HG03342 (cell line): ENCODE measurements around the gene ARFIP1.
"Not testable (repeated sequence)": the region's sequence is repeated elsewhere in the genome, so short reads cannot be mapped to it uniquely, and the experiment has no call there.

Source experiments
- ATAC-seq: cut with Tn5 transposase; IDR thresholded peaks from one replicate; pipeline ENCODE4 v1.9.1; 2021; ENCODE audit warnings: mild to moderate bottlenecking, moderate library complexity; ENCODE audit not compliant: unreplicated experiment

The ARFIP1 gene

DNA sequence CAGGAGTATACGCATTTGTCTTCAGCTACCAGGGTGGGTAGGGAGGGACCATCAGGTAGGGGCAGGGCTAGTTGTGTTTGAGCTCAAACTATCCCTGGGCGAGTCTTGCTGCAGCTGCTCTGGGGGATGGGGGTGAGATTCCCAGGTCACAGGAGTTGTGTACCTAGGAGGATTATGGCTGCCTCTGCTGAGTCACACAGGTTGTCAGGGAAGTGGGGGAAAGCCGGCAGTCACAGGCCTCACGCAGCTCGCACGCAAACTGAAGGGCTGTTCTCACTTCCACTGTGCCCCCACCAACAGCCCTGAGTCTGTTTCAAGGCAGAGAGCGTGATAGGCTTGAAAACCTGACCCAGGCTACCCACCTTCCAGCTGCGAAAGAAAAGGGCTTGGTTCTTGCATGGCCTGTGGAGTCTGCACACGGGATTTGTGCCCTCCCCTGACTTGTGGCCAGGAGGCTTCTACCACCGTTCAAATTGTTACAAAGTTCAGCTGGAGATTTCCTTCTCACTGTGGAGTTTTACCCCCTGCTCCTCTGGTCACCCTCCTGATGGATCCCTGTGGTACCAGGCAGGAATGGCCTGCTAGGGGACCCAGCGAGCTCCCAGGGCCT is 63.8 kb downstream of the ARFIP1 start:
- ATAC-seq = no peak

DNA sequence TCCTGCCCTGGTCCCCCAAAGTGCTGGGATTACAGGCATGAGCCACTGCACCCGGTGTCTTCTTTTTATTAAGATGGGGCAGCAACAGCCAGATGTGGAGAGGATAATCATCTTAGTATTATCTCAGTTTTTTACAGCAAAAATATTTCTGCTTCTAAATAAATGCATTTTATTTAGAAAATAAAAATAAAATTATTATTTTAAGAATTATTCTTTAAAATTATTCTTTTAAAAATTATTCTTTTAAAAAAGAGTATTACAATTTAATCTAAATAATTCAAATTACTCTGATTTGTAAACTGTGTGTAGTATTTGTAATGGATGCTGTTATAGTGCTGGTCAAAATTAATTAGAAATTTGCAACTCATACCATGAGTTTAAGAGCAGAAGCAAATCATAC is 67.6 kb downstream of the ARFIP1 start:
- ATAC-seq = no peak

GRCh38 chr4:152848508-152848907 is 68.8 kb downstream of the ARFIP1 start:
- ATAC-seq = no peak

DNA sequence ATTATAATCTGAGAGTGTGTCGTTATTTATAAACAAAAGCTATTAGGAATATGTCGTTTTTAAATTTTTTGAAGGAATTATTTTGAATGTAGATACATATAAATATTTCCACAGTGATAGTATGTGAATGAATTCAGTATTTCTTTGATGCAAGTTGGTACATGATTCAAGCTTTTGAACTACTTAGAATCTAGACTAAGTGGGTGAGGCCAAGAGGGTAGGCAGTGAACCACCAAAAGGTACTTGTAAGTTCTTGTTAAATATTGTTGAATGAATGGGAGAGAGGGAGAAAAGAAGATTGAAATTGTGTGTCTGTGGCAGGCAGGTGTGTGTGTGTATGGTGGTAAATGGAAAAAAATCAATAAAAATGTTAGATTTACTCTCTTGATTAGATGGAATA is 69.6 kb downstream of the ARFIP1 start:
- no peak for ATAC-seq

- ATAC-seq = peak; percentile 57
Observed at GRCh38 chr4:152850377-152850776, 70.6 kb downstream of the ARFIP1 start.

- no peak for ATAC-seq
Observed at GRCh38 chr4:152851226-152851625, 71.5 kb downstream of the ARFIP1 start.

DNA sequence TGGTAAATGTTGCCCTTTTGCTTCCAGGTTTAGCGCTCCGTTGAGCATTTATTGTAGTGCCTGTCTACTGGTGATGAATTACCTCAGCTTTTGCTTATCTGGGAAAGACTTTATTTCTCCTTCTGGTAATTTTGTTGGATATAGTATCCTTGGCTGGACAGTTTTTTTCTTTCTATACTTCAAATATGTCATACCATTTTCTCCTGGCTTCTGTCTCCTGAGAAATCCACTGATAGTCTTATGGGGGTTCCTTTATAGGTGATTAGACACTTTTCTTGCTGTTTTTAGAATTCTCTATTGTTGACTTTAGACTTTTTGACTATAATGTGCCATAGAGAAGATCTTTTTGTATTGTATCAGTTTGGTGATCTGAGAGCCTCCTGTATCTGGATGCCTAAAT is 73.5 kb downstream of the ARFIP1 start:
- ATAC-seq = no peak

DNA sequence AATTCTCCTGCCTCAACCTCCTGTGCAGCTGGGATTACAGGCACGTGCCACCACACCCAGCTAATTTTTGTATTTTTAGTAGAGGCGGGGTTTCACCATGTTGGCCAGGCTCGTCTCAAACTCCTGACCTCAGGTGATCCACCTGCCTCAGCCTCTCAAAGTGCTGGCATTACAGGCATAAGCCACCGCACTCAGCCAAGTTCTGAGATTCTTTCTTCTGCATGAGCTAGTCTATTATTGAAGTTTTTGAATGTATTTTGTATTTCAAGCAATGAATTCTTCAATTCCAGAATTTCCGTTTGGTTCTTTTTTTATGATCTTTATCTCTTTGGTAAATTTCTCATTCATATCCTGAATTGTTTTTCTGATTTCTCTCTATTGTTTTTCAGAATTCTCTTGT is 74.3 kb downstream of the ARFIP1 start:
- not testable (repeated sequence) for ATAC-seq

DNA sequence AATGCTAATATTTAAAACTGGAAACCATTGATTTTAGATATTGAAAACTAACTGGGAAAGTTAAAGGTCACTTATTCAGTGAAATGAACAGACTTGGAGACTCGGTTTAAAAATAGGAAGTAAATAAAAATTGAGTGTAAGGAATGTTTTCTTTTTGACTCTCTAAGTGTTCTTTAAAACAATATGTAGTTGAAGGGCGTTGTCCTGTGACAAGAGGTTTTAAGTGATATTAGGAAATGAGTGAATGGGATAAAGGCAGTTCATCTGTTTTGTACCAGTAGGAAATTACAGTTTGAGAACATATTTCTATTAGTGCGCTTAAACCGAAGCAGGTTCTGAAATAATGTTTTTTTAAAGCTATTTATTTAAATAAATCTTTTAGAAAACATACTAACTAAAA is 77.2 kb downstream of the ARFIP1 start:
- ATAC-seq = no peak

DNA sequence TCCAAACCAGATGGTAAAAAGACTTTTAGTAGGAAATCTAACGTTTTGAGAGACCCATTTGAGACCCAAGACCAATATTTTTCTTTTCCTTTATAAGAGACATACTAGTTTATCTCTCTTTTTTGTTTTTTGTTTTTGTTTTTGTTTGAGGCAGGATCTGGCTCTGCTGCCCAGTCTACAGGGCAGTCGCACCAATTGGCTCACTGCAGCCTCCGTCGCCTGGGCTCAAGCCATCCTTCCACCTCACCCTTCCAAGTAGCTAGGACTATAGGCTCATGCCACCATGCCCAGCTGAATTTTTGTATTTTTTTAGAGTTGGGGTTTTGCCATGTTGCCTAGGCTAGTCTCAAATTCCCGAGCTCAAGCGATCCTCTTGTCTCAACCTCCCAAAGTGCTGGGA is 79.2 kb downstream of the ARFIP1 start:
- no peak for ATAC-seq

DNA sequence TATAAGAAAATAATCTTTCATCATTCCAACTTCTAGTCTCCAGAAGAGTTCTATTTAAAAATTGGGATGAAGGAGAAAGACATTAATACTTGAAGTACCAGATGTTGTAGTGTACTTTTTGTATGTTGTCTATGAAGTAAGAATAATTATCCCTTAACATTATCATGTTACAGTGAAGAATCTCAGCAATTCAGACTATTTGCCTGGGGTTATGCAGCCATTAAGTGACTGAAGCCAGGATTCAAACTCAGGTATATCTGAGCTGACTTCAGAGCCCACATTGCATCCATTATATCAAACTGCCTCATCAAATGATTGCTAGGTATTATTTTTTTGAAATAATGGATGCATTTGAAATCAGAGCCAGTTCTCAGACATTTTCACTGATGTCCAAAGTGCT is 80.3 kb downstream of the ARFIP1 start:
- no peak for ATAC-seq

DNA sequence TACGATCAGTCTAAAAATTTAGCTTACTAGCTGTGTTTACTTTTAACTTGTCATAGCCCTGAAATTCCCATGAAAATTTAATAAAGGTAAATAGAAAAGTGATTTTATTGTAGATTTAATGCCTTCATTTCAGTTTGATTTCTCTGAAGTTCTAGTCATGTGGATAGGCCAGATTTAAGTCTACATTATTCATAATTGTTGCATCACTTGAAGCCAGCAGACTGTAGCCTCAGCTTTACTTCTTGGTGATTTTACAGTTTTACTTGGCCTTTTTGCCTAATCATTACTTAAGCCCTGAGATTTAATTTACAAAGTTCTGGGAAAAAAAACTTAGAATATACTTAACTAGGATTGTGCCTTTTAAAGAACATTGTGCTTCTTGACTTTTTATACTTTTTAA is 82.9 kb downstream of the ARFIP1 start:
- no peak for ATAC-seq

DNA sequence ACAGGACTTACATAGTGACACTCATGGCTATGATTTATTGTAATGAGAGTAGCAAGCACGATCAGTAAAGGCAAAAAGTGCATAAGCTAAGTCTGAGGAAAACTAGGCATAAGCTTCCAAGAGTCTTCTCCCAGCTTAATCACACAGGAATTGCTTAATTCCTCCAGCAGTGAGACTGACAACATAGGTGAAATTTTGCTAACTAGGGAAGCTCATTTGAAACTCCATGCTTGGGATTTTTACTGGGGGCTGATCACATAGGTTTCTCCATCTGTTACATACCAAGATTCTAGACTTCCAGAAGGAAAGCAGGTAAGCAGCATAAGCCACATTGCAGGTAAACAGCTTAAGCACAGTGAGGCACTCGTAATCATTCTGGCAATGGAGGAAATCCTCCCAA is 84.6 kb downstream of the ARFIP1 start:
- ATAC-seq = no peak

- ATAC-seq = not testable (repeated sequence)
Observed at GRCh38 chr4:152866432-152866993, 86.8 kb downstream of the ARFIP1 start.

DNA sequence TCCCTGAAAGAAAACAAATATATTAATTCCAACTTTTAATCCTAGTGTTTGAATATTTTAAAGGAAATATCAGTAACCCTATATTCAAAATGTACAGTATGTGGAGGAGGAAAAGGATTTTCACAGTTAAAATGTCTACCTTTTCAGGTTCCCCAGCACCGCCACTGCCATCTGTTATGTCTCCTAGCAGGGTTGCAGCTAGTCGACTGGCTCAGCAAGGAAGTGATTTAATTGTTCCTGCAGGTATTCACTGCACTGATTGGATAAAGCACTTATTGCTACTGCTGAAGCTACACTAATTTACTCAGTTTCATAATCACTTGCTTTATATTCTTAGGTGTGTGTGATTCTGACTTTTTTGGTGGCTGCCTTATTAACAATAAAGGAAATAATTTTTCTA is 90.9 kb downstream of the ARFIP1 start:
- ATAC-seq = no peak

- ATAC-seq = no peak
Observed at GRCh38 chr4:152875261-152875660, 95.5 kb downstream of the ARFIP1 start.

GRCh38 chr4:152877868-152878267 is 98.1 kb downstream of the ARFIP1 start:
- no peak for ATAC-seq

DNA sequence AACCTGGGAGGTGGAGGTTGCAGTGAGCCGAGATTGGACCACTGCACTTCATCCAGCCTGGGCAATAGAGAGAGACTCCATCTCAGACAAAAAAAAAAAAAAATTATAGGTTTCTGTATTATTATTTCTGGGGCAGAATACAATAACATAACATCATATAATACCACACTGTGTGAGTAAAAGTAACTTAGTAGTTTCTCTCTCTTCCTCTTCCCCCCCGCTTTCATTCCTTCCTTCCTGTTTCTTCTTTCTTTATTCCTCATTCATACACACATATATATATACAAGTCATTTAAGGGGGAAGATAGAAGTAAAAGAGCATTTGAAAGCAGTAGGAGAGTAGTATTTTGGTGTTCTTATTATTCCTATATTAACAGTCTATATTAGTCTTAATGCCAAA is 100.5 kb downstream of the ARFIP1 start:
- ATAC-seq = no peak

- no peak for ATAC-seq
Observed at GRCh38 chr4:152881974-152882373, 102.2 kb downstream of the ARFIP1 start.

DNA sequence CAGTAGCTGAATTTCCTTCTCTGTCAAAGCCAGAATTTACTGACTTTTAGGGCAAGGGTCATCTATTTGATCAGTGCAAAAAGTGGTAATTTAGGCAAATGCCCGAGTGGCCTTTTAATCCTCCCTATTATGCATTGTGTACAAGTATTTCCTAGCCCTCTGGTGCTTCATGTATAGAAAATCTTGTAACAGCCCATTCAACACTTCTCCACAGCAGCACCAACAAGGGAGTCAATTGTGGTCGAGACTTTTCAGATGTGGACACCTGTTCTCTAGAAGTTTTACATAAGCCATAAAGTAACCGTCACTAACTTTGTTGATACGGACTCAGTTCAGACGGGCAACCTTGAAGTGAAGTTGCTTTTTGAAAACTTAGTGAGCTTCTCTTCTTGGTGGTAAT is 105.4 kb downstream of the ARFIP1 start:
- no peak for ATAC-seq

DNA sequence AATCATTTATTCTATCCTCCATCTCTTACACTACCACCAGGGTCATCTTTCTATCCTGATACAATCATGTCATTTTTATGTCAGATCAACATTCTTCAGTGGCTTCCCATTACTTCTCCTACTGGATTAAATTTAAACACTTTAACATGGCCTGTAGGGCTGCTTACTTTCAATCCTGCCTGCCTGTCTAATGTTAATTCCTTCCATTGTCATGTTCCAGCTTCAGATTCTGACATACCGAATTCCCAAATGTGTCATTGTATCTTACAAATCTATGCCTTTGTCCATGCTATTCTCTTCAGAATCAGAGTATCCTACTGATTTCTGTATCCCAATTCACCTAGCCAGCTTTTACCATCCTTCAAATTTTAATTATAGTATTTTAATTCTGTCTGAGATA is 106.4 kb downstream of the ARFIP1 start:
- ATAC-seq = no peak

DNA sequence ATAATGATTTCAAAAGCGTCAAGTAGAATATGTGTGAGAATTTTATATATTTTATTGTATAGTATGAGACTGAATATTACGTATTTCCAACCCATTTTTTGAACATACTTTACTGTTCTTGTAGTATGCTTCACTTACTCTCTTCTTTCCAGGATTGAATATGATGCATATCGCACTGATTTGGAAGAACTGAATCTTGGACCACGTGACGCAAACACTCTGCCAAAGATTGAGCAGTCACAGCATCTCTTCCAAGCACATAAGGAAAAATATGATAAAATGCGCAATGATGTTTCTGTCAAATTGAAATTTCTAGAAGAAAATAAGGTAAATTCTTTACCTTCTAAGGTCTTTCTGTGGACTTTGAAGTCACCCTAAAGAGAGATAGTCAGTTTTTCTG is 108.2 kb downstream of the ARFIP1 start:
- no peak for ATAC-seq

GRCh38 chr4:152892974-152893373 is 113.2 kb downstream of the ARFIP1 start:
- ATAC-seq = no peak
